NCI-H510A treated with DMSO at 0.1 percent for 48 hours (cell line): ENCODE measurements around the gene MEIS2.
A peak's percentile ranks its signal among the peaks of the same experiment; 100 is the strongest.

Experiments
- DNase-seq: peaks from one replicate; lab custom pipeline; 2025; lab: John Stamatoyannopoulos, UW

The MEIS2 gene

DNA sequence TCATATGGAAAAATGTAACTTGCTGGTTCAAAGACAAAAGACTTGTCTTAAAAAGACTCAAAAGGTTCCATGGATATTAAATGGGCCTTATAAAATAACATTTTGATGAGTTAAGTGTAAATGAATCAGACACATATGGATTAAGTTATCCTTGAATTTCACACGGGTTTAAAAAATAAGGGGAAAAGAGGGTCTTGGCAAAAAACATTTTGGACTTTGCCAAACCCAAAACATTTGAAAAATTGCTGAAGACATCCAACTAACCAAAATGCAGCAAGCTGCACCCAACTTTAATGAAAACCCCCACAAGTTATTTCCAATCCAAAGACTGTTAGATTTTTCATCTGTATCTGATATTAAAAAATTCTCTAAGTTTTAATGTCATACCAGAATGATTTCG is 200.7 kb downstream of the MEIS2 start:
- DNase-seq: no peak

GRCh38 chr15:36898536-36899126 is 201.7 kb downstream of the MEIS2 start:
- DNase-seq: no peak

GRCh38 chr15:36897834-36898233 is 202.5 kb downstream of the MEIS2 start:
- no peak for DNase-seq

DNA sequence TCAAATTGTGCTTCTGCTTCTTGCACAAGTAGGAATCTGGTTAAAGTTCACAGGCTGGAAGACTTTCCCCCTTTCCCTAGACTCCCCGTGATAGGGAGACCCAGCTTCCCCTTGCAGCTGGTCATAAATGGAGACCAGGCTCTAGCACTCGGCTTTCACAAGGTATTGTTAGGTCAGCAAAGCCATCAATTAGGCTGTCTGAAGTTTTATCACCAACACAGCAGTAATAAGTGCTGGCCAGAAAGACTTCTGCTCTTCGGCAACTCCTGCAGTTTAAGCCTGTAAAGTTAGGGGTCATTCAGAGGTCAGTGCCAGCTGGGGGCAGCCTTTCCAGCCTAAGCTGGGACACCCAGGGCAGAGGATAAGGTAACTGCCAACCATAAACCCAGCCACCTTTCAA is 203.4 kb downstream of the MEIS2 start:
- no peak for DNase-seq

- no peak for DNase-seq
Measured at GRCh38 chr15:36894075-36894474, 206.3 kb downstream of the MEIS2 start.

DNA sequence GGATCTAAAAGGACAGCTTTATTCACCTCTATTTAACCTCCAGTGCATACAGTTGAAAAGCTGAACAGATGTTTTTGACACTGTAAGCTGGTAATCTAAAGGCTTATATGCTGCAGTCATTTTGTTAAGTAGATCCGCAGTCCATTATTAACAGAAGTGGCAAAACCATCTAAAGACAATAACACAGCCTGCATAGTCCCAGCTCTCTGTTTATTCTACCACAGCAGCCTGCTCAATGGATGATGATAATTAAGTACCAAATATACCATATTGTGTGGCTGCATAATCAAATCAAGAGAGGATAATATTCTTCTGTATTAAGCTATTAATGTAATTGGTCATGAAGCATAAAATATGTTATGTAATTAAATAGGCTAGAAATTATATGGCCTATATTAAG is 207.1 kb downstream of the MEIS2 start:
- no peak for DNase-seq

DNA sequence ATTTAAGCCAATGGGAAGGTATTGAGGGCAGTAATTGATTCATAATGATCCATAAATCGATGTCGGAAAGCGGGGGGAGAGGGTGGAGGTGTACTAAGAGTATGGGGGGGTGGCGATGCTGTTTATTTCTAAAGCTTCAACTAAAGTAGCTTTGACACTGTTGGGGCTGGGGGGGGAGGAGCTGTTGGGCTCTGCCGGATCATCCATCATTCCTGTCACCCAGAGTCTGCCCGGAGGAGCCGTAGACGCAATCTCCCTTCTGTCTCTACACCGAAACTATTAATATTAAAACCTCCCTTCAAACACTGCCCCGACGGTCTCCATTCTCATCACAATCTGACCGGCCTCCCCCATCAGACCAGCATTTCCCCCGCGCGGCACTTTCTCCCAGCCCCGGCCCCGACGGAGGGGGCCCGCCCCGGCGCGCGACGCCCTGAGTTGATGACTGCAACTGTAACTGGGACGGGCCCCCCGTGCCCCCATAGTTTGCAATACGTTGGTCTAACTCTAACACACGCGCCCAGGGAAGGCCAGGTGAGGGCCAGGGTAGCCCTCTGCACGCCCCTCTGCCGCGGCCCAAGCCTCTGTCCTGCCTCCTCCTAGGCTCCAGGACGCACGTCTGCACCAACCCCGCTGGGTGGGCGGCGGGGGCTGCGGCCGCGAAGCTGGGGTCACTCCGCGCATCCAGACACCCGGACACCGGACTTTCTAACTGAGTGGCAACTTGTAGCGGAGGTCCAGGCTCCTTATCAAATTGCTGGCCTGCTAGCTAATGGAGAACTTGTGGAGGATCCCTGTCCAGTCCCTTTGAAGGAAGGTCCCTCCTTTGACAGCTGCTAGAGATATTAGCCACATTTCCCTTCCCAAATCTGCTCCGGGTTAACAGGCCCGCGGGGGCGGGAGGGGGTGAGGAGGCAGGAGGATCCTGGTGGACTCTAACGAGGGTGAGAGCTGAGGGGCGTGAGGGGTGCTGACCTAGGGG is 212.0 kb downstream of the MEIS2 start:
- no peak for DNase-seq

- DNase-seq: no peak
Measured at GRCh38 chr15:36887214-36887961, 213.0 kb downstream of the MEIS2 start.

- DNase-seq: no peak
Measured at GRCh38 chr15:36886701-36887100, 213.6 kb downstream of the MEIS2 start.

GRCh38 chr15:36886191-36886590 is 214.2 kb downstream of the MEIS2 start:
- DNase-seq: no peak

DNA sequence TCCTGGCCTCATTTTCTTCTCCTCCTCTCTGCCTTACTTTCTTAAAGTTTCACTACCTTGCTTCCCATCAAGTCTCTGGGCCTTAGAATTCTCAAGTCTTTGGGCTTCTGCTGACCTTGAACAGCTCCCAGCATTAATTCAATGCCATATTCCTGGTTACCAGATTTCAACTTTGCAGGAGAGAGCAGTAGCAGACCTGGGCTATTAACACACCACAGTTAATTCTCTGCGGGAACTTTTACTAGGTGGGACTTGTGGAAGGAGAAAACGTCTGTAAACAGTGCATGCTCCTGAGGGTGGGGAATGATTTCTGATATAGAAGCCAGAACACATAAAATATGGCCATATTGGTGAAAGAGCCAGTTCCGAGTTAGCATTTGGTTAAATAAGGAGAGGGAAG is 214.6 kb downstream of the MEIS2 start:
- no peak for DNase-seq

DNA sequence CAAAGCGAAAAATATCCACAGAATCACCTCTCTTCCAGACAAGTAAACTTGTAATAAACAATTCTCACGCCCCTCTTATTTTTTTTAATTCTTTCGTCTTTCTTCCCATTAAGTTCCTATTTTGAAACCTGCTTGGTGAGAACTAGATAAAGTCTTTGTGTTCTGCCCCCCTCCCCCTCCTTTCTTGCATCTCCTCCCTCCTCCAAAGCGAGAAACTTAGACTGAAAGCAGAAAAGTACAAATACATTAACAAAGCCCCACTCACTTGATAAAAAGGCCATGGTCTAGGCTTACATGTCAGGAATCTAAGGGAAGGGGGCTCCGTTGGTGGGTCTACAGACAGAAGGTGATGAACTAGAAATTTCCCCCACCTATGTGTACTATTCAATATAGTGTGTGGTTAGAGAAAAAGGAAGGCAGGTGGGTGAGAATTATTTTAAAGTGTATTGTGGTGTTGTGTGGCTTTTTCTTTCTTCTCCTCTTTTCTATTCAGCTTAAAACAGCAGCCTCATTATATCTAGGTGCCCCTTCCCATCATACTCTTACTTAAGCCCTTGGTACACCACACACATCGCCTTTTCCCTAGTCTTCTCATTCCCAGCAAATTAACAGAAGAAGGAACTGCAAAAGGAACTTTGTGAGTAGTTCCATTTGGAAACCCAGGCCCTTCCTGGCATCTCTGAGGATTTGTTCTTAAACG is 215.3 kb downstream of the MEIS2 start:
- DNase-seq: no peak

- no peak for DNase-seq
Measured at GRCh38 chr15:36884518-36884875, 215.9 kb downstream of the MEIS2 start.

GRCh38 chr15:36883713-36884517 is 216.4 kb downstream of the MEIS2 start:
- peak; percentile 53 for DNase-seq

GRCh38 chr15:36882487-36883131 is 217.7 kb downstream of the MEIS2 start:
- no peak for DNase-seq

DNA sequence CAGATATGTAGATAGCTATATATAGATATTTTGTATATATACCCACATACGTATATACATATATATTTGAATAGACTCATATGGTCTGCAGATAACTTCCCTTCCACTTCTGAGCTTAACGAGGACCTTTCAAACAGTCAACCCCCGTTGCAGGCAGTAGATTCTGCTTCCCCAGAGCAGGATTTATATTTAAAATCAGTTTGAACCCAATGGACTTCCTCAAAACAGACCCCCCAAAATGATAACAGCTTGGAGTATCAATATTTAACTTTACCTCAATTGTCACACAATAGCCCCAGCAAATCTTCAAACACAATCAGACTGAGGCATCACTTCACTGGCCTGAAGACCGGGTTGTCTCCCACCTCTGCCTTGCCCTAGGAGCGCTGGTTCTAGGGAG is 218.3 kb downstream of the MEIS2 start:
- DNase-seq: no peak

- DNase-seq: no peak
Measured at GRCh38 chr15:36881516-36881915, 218.8 kb downstream of the MEIS2 start.

DNA sequence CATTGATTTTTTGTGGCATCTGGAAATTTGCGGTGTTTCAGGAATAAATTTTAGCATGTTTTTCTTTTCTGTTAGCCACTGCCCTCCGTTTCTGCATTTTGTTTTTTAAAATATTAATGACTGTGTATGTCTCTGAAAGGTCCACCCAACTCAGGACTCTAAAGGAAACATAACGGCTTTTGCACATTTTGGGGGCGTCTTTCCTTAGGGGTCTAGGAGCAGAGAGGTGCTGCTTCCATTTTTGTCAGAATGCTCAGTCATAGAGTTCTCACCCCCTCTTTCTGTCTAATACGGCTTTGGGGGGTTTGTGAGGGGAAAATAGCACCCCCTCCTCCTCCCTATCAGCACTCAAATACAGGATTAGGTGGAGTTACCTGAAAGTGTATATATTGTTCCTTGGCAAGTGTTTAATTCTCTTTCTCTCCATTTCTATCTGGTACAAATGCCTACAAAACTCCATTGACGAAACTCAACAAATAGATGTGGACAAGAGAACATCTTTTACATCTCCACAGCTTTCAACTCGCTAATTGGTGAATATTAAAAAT is 219.4 kb downstream of the MEIS2 start:
- DNase-seq: no peak

DNA sequence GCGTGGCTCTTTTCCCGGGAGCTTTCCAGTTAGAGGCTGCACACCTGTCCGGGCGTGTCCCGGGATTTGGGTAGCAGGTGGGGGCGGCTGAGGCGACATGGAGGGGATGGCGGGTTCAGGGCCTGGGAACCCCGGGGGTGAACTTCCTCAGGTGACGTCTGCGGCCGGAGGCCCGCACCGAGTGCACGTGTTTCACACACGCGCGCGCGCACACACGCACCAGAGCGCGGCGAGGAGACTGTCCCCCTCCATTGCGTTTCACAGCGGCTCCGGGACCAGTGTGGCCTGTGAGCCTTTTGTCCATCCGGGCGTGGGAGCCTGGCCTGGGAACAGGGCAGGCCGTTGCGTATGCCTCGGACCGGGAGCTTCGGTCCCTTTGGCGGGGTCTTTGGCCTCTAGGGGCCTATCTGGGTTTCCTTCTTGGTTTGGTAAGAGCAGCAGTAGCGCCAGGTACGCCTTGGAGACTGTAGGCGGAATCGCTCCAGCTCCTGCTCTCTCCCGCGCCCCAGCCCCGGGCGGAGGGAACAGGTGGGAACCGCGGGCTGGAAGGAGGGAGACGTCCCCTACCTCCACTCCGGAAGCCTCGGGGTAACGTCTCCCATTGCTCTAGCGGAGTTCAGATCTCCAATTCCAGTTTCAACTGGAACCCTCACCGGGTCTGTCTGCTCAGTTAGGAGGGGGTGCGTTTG is 220.0 kb downstream of the MEIS2 start:
- DNase-seq: no peak
